HG03521 (cell line): ENCODE measurements around the gene MCCC2.
"Not testable (repeated sequence)": the region's sequence is repeated elsewhere in the genome, so short reads cannot be mapped to it uniquely, and the experiment has no call there.

Experiments
- ATAC-seq: cut with Tn5 transposase; IDR thresholded peaks from one replicate; pipeline ENCODE4 v1.9.1; 2021; ENCODE audit warnings: mild to moderate bottlenecking, moderate library complexity; ENCODE audit not compliant: unreplicated experiment

The MCCC2 gene

DNA sequence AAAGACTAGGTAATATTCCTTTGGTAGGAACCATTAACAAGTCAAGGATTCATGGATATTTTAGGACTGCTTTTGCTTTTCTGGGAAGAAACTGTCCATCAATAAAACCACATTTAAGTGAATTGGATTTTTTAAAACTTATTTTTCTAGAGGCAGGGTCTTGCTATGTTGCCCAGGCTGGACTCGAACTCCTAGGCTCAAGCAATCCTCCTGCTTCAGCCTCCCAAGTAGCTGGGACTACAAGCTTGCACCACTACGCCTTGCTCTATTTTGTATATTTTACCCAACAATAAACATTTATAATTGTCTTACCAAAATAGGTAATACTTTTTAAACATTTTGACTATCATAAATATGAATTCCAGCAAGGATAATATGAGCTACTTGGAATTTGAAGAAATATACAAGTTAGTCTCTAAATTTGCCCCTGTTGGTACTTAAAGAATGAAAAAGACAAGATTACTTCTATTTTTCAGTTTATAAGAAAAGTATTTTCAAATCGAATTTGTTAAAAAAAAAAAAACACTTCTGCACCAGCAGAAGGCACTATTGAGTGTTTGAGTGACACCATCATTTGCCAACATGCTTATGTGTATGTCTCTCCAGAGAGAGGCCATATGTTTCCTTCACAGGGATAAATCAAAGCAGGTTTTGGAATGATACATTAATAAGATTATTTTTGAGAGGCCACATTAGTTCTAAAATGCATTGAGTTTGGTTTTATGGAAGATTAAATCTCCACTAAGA is 71.9 kb downstream of the MCCC2 start:
- ATAC-seq: no peak

- no peak for ATAC-seq
These were observed 75.2 kb downstream of the MCCC2 start for GRCh38 chr5:71662381-71662780.

GRCh38 chr5:71663191-71663969 is 76.2 kb downstream of the MCCC2 start:
- no peak for ATAC-seq

DNA sequence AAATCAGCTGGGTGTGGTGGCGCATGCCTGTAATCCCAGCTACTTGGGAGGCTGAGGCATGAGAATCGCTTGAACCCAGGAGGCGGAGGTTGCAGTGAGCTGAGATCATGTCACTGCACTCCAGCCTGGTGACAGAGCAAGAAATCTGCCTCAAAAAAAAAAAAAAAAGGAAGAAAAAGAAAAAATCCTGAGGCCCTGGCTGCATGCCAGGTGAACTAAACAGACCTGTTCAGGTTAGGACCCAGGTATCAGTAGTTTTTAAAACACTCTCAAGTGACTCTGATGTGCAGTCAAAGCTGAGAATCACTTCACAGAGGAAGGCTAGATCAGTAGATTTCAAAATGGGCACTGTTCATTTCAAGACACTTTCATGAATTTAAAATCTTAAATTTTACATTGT is 77.5 kb downstream of the MCCC2 start:
- not testable (repeated sequence) for ATAC-seq

DNA sequence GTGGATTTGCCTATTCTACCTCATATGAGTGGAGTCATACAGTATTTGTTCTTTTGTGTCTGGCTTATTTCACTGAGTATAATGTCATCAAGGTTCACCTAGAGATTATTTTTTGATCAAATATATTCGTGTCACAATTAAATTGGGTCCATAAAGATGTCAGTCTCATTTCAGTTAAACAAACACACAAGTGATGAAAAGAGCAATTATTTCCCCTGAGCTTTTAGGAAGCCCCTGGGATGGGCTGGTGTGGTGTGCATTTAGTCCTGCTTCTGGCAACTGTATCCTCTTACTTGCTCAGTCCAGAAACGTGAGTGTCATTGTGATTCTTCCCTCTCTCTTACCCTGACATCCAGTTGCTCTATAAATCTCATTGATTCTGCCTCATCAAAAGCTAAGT is 79.2 kb downstream of the MCCC2 start:
- ATAC-seq: no peak

- no peak for ATAC-seq
These were observed 90.8 kb downstream of the MCCC2 start for GRCh38 chr5:71677977-71678376.

GRCh38 chr5:71679714-71680113 is 92.6 kb downstream of the MCCC2 start:
- ATAC-seq: no peak

- no peak for ATAC-seq
These were observed 93.4 kb downstream of the MCCC2 start for GRCh38 chr5:71680510-71680909.

GRCh38 chr5:71681296-71681695 is 94.2 kb downstream of the MCCC2 start:
- ATAC-seq: no peak

DNA sequence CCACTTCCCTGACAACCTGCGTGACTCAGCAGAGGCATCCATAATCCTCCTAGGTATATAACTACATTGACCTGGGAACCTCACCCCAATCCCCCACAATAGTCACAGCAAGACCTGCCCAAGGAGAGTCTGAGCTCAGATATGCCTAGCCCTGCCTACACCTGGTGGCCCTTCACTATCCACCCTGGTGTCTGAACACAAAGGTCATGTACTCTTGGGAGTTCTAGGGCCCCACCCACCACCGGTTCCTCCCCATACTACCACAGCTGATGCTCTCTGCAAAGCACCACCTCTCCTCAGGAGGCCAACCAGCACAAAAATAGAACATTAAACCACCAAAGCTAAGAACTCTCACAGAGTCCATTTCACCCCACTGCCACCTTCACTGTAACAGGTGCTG is 97.2 kb downstream of the MCCC2 start:
- ATAC-seq: no peak

GRCh38 chr5:71693828-71694427 is 106.8 kb downstream of the MCCC2 start:
- ATAC-seq: no peak

DNA sequence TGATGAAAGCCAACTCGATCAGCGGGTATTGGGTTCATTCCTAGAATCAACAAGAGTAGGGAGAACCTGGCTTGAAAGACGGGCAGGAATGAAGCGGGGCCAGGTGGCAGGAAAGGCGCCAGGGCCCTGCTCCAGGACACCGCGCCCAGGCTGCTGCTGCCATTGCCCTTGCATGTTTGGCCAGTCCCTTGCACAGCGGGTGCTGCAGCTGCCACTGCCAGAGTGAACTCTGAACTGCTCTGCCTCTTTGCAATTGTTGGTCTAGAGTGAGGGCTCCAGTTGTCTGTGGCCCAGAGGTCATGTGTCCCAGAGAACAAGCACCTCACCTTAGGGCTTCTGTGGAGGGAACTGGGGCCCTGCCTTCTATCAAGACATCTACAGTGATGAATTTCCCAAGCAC is 107.9 kb downstream of the MCCC2 start:
- no peak for ATAC-seq

DNA sequence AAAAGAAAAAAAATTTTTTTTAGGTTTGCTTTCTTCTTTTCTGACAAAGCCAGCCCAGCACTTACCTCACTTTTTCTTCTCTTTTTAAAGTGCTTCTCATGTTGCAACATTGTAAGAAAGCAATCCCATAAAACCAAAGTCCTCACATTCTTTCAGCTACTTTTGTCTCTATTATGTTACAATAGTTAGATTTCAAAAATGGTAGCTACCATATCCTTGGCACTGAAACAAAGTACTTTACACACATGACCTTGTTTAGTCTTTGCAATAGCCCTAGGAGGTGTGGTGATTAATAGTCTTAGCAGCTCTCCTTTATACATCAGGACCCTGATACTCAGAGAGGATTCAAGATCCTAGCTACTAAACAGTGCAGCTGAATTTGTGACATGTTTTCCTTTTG is 108.5 kb downstream of the MCCC2 start:
- no peak for ATAC-seq

- no peak for ATAC-seq
These were observed 110.8 kb downstream of the MCCC2 start for GRCh38 chr5:71697967-71698366.

- no peak for ATAC-seq
These were observed 112.1 kb downstream of the MCCC2 start for GRCh38 chr5:71699233-71699632.

DNA sequence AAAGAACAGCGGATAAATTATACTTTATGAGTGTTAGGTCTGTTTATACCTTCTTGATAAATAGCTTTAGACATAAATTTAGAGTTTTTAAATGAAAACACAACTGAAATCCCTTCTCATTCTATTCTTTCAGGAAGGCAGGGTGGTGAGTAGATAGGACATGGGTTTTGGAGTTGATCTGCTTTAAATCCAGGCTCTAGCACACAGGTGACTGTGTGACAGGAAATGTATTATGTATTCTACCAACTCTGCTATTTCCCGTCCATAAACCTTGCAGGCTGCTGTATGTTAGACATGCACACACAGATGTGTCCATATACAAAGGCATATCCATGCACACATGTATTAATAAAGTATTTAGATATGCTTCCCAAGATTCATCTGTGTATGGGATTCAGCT is 112.6 kb downstream of the MCCC2 start:
- no peak for ATAC-seq

DNA sequence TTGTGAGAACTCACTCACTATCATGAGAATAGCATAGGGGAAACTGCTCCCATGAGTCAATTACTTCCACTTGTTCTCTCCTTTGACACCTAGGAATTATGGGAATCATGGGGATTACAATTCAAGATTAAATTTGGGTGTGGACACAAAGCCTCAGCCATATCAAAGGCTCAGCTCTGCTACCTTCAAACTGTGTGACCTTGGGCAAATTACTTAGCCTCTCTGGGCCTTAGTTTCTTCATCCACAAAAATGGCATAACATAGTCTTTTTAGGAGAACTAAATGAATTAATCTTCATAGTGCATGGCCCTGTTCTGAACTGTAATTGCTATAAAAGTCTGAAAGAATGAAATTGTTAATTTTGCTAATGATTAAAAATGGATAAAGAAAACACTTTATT is 113.7 kb downstream of the MCCC2 start:
- no peak for ATAC-seq

DNA sequence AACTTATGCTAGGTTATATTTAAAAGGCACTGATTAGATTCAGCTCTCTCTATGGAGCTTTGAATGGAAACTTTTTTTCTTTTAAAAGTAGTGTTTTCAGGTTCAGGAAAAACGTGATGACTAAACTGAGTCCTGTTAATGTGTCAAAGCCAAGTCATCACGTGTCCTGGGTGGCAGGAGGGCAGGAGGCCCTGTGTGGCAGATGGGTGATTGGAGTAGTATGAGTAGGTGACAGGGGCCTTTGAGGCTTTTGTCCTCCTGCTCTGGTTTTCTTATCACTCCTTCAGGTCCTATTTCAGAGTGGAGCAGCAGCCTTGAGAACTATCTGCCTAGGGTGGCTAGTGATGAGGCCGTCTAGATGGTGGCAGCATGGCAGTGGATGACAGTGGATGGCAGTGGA is 114.3 kb downstream of the MCCC2 start:
- no peak for ATAC-seq

GRCh38 chr5:71703941-71704340 is 116.8 kb downstream of the MCCC2 start:
- no peak for ATAC-seq

DNA sequence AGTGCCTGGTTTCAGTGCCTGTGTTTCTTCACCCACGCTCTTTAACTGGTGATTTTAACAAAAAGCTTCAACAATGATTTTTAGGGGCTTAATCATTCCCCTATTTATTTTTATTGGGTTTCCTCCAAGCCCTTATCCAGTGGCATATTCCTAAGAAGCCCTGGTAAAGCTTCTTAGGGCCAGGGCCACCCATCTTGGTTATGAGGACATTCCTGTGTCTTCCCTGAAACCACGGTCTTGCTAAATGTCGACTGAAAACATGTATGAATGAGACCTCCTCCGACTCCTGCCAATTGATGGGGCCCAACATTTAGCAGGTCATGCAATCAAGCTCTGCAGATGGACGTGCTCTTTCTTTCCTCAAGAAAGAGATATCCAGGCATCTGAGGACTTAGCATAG is 118.3 kb downstream of the MCCC2 start:
- ATAC-seq: no peak

- no peak for ATAC-seq
These were observed 119.8 kb downstream of the MCCC2 start for GRCh38 chr5:71706906-71707305.
